Fibroblast of lung (primary cell): Measurements from ENCODE around the gene STK32C.

ENCODE experiments used
- CTCF ChIP-seq, 2 donors: IDR thresholded peaks in 1 of 2; conservative IDR thresholded peaks in 1 of 2; 1 replicate in 1 of 2; 2 replicates in 1 of 2; pipeline ENCODE4 v1.5.1; 2011 to 2012; ENCODE audit warnings: low read length in 2 of 2, control low read depth in 1 of 2, inconsistent platforms in 1 of 2, low read depth in 1 of 2, mild to moderate bottlenecking in 1 of 2
- EZH2 ChIP-seq: IDR thresholded peaks from 2 replicates; pipeline ENCODE4 v1.5.1; 2012; ENCODE audit warnings: low read length, control low read depth, mild to moderate bottlenecking; ENCODE audit errors: missing control alignments

- TF ChIP-seq CTCF (conservative IDR thresholded peaks at IDR 0.05 in 1 of 2, IDR thresholded peaks at IDR 0.05 in 1 of 2; ENCODE audit: low read depth in 1 of 2, low read length in 2 of 2) (no peak), EZH2 (no peak)
Observed at GRCh38 chr10:132275426-132276178, 32.1 kb downstream of the STK32C start.
